GM18873 (cell line): ENCODE results near the gene NLGN1.

Experiments used
- ATAC-seq: cut with Tn5 transposase; IDR thresholded peaks from one replicate; pipeline ENCODE4 v1.9.1; 2021; ENCODE audit warnings: mild to moderate bottlenecking, moderate library complexity, moderate number of reproducible peaks; ENCODE audit not compliant: unreplicated experiment, low FRiP score

Gene NLGN1

DNA sequence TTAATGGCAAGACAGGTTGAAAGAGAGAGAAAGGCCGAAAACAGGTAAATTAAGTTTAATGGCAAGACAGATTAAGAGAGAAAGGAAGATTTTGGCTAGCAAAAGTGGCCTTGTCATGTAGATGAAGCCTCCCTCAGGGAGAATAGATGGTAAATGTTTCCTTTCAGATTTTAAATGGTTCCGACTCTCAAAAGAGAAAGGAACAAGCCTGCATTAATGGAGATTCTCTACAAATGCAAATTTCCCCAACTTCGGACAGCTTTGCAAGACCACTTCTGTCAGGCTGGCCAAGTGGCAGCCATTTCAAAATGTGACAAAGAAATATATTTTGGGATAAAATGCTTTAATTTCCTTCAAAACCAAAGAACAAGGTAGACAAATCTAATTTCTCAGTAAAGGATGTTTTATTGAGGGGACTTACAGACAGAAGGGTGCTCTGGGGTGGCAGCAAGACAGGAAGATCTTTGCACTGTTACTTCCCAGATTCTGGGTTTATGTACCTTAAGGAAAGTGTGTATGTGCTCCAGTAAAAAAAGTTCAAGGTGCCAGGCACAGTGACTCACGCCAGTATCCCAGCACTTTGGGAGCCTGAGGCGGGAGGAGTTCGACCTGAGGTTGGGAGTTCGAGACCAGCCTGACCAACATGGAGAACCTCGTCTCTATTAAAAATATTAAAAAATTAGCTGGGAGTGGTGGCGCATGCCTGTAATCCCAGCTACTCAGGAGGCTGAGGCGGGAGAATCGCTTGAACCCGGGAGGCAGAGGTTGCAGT, 835.3 kb downstream of the NLGN1 start:
- no peak for ATAC-seq

DNA sequence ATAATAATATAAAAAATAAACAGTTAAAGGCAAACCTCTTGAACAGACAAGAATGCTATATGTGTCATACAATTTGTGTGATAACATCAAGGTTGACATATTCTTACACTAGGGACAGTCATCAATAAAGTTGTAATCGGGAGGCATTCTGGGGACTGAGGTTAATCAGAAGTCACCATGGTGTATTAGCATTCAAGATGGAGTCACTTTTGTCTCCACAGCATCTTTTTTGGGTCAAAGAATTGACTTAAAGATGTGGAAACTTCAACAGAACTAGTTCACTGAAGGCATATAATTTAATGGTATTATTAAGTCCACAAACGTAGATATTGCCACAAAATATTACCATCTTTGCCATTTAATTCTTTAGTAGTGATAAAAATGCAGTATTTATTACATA, 836.0 kb downstream of the NLGN1 start:
- no peak for ATAC-seq

DNA sequence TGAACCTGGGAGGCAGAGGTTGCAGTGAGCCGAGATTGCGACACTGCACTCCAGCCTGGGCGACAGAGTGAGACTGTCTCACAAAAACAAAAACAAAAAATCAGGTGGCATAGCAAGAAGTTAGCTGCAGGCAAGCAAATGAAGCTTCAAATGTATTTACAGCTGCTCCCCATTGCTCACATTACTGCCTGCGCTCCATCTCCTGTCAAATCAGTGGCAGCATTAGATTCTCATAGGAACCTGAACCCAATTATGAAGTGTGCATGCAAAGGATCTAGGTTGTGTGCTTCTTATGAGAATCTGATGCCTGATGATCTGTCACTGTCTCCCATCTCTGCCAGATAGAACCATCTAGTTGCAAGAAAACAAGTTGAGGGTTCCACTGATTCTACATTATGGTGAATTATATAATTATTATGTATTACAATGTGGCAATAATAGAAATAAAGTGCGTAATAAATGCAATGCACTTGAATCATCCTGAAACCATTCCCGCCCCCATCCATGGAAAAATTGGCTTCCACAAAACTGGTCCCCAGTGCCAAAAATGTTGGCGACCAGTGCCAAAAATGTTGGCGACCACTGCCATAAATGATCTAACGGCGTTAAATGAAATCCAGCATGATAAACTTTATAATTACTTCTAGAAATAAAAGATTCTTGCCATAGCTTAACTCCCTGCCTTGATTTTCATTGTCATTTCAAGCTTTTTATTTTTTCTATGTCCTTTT, 844.9 kb downstream of the NLGN1 start:
- ATAC-seq = no peak

DNA sequence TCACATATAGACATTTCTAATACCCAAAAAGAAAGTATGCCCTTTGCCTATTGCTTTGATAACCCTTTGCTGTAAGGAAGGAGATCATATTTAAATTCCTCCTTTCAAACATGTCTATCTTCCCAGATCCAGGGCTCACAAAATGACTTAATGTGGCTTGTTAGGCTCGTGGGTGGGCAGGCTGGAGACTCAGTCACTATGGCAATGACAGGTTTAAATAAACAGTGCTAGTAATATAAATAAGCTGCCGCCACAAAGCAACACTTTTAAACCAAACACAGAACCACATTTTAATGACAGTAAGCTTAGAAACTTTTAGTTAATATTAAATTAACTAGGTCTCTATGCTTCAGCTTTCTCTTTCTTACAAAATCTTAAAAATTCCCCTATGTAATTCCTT, 845.6 kb downstream of the NLGN1 start:
- no peak for ATAC-seq

DNA sequence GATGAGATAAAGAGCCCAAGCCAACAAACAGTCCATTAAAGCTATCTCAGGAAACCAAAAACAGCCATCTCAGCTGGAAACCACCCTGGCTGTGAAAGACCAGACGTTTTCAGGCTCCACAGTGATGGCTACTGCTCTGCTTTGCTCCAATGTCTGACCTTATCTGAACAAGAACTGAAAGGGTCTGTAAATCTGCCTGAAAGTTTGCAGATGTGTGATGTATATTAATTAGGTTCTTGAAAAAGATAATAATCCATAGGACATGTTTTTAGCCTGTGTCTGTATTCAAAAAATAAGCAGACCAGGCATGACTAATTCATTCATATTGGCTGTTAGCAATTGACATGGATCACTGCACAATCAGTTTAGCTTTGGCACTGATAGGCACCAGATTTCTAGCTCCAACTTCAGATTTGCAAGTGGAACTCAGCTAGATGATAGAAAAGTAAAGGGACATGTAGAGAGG, 850.2 kb downstream of the NLGN1 start:
- ATAC-seq = no peak

DNA sequence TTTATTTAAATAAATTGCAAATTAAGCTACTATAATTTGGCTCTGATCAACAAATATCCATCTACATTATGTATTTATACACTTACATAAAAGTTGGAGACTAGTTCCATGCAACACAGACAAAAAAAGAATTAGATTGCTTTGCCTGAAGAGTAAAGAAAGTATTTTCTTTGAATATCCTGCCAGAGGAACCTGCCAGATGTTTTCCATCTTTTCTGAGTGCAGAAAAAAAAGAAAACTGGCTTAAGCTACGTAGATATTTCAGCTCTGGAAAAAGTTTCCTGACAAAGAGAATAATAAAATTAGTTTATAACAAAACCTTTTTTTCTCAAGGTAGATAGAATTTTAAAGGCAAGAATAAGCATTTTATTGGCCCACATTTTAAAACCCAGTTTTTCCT, 854.1 kb downstream of the NLGN1 start:
- no peak for ATAC-seq

DNA sequence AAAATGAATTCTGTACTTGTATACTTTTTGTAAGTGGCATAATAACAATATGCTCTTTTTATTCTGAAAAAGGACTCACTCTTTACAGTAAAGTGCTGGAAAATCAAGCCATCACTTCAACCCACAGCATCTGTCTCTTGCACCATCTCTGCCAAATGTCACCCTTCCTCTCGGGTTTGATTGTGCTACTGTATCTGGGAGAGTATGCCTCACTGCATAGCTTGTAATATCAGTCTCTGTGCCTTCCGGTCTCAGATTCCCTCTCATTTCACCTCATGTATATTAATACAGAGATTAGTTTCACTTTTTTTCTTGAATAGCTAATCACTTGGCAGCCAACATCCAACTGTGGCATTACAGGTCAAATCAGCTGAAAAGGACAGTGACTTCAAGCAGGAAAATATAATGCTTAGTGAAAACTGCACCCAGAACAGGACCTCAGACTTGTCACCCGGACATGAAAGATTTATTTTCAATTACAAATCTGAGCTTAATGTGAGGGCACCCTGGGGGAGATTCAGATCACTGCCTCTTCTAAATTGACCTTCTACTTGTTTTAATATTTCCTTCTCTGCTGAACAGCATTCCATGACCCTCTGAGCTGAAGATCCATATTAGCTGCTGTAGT, 855.8 kb downstream of the NLGN1 start:
- ATAC-seq = no peak

DNA sequence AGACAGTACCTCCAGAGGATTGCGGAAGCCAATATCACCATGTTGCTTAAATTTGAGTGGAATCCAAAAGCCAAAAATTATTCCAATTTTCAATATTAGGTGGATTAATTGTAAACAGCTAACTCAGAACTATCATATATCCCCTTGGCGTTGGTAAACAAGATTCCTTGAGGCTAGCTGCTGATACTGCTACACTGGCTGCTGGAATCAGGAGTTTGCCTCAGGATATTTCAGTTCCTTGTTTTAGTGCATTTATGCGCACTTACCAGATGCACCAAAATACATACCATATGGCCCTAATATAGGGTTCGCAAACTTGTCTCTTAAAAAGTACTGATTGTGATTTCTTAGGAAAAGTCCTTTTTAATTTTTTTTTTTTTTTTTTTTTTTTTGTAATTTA, 856.4 kb downstream of the NLGN1 start:
- no peak for ATAC-seq

DNA sequence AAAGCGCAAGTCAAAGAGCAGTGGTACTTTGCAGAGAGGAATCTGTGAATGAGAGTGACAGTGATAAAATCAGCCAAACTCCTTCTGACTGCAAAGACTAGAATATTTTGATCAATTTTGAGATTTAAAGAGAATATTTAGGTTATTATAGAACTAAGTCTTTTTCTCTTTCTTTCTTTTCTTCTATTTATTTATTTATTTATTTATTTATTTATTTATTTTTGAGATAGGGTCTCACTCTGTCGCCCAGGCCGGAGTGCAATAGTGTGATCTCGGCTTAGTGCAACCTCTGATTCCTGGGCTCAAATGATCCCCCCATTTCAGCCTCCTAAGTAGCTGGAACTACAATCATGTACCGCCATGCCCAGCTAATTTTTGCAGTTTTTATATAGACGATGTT, 857.9 kb downstream of the NLGN1 start:
- ATAC-seq = no peak

DNA sequence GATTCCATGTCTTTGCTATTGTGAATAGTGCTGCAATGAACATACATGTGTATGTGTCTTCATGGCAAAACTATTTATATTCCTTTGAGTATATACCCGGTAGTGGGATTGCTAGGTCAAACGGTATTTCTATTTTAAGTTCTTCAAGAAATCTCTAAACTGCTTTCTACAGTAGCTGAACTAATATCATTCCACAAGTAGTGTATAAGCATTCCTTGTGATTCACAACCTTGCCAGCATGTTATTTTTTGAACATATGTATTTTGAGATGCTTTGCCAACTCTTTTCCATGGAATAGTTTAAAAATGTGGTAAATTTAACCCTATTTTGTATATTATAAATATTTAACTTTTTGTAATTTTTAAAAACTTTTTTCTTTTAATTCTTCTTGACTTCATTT, 868.9 kb downstream of the NLGN1 start:
- no peak for ATAC-seq

DNA sequence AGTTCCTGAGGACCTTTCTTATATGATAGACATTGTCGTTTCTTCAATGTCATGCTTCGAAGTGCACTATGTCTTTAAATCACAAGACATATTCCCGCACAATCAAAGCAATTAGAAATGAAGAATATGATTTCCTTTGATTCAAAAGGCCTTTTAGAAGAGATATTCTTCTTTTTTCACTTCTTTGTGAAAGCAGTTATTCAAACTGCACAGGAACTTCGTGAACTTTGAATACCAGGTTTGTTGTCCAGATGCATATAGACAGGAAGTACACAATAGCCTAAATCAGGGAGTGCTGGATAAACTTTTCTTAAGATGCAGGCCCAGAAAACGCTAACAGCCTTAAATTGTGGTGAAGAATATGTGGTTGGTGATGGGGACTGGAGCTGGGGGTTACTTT, 870.5 kb downstream of the NLGN1 start:
- no peak for ATAC-seq

DNA sequence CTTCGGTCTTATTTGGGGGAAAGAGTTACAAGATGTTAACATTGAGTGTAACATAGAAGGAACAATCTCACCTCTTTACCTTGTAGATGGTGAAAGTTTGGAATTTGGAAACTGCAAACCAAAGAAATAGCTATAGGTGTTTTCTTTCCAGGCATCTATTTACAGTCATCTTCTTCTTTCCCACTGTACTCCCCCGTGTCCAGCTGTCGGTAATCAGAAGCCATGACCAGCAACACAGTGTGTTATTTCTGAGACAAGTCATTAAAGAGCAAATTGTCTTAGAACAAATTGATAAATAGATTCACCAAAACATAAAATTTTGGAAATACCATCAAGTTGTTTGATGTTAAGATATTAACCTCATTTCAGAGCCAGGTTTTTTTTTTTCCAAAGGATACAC, 871.0 kb downstream of the NLGN1 start:
- no peak for ATAC-seq

DNA sequence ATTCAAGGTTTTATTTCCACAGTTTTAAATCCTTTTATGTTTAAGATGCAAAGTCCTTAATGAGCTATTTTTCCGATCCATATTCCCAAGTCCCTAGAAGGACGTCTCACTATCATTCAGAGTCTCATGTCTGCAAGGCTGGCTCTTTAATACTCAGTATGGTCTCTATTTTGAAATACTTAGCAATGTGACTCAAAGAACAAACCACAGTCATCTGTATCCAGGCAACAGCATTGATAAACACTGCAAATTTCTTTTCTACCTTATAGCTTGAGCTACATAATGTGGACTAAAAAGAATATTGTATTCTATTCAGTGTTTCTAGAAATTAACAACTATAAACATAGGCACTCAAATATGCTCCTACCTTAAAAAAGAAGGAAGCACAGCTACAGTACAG, 873.3 kb downstream of the NLGN1 start:
- no peak for ATAC-seq

DNA sequence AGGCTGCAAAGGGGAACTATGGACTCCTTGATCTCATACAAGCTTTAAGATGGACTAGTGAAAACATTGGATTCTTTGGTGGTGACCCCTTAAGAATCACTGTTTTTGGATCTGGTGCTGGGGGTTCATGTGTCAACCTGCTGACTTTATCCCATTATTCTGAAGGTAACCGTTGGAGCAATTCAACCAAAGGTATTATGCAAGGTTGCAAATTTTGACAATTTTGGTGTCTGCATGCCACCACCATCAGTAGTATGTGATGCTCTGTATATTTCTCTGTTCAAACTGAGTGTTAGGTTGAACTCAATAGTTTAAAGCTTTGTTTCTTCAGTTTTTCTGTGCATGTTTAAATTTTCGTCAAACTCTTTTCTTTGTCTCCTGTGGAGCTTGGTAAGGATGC, 877.8 kb downstream of the NLGN1 start:
- no peak for ATAC-seq

DNA sequence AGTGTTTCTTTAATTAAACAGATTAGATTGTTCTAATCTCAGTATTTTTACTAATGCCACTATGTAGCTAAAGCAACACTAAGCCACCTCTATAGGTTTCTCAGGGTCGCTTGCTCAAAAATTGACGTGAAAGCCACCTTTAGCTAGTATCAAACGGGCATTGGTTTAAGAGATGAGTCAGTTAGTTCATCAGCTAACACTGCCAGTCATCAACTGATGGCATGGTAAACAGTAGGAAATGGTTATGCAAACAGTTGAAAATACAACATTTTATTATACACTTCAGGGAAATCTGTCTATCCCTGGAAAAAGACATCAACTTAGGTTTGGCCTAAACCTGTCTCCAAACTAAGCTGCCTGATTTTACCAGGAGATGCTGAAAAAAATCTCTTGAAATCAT, 879.3 kb downstream of the NLGN1 start:
- no peak for ATAC-seq

DNA sequence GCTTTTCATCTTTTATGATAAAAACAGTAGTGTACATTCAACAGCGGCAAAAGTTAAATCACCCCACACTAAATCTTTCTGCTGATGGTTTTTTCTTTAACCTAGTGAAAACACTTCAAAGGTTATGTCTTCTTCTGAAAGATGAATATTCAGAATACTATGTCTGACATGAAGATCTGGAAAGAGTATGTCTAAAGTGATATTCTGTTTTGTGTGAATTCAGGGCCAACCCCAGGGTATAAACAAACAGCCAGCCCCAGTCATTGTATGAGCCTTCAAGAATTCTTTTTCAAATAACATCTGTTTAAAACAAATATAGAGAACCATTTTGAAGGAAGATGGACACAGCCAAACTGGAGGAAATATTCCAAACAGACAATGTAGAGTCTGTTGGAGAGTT, 880.5 kb downstream of the NLGN1 start:
- ATAC-seq = no peak

DNA sequence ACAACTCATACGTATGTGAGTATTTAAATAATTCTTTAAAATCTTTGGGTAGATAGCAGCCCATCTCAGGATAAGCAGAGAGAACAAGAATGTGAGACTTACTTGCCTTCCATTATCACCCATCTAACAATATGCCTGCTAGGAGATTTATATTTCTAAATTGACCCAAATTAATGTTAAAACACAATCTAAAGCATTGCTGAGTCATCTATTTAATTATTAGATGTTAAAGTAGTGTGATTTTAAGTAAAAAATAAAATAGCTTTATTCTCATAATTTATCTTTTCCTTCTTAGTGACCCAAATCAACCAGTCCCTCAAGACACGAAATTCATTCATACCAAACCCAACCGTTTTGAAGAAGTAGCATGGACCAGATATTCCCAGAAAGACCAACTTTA, 882.6 kb downstream of the NLGN1 start:
- no peak for ATAC-seq

DNA sequence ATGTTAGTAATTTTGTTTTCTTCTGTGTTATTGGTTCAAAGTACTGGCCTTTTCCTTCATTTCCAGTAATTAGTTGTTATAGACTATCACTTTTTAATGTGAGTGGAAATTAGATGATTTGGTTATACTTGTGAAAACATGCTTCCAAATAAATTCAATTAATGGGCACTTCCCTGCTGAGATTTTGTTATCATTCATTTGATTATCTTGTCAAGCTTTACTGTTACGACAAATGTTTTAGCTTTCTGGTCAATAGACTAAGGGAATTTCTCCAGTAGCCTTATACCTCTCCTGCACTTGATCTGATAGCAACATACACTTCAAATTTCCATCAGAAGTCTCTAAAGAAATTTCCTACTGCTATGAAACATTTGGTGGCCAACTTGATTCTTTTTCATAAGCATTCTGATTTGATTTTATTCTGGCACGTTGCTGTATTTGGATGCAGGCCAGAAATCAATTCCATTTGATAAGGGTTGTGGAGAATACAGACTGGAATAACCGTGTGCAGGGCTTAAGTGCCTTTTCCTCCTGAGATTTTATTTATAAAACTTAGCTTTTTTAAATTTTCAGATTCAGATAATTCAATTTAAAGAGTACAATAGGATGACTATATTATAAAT, 887.8 kb downstream of the NLGN1 start:
- no peak for ATAC-seq

DNA sequence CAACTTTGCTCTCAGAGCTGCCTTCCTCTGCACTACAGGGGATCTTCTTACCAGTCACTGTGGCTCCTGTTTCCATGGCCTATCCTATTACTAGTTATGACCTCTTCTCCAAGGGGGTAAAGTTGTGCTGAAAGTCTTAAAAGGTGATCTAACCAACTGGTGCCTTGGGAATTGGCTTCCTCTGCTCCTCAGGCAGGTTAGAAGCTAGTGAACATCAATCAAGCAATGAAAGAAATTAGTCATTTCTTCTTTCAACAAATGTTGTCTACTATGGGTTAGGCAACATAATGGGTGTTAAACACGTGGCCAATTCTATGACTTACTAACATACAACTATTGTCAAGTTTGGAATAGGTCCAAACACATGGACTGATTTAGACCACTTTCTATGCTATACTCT, 890.2 kb downstream of the NLGN1 start:
- no peak for ATAC-seq

DNA sequence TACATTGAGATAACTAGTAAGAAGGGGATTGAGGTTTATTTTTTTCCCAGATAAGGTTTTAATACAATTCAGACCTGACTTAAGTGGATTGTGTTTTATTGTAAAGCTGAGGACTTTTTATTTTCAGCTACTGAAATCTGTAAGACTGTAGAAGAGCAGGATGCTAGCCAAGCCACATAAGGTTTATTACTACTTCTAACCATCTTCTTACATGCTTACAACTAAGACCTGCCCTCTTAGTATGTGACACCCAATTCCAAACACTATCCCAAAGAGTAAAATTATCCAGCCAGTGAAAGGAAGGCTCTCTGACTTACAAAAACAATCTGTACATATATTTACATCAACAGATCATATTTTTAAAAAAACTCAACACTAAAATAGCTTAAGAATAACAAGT, 897.1 kb downstream of the NLGN1 start:
- ATAC-seq = no peak
